Ascending aorta (tissue), 2 donors: ENCODE measurements around the gene CELSR1. TPM values are rescaled to one million over a fixed set of nuclear protein-coding genes. Genes with fewer than 3 reads are reported as not detected.

Source experiments
- DNase-seq, 2 donors: peaks; one replicate each; pipeline ENCODE4 v3.0.0-alpha.2; 2019; ENCODE audit warnings: low spot score in 2 of 2
- H3K27ac ChIP-seq, 2 donors: fragments of 200-600 bp; sonication (generic); one replicate each; pipeline ENCODE4 v1.5.1; 2016 to 2017; ENCODE audit warnings: mild to moderate bottlenecking in 1 of 2
- H3K27me3 ChIP-seq: fragments of 200-600 bp; sonication (generic); one replicate; pipeline ENCODE4 v1.5.1; 2017
- H3K36me3 ChIP-seq, 2 donors: fragments of 200-600 bp; sonication (generic); one replicate each; pipeline ENCODE4 v1.5.1; 2016
- H3K4me1 ChIP-seq, 2 donors: fragments of 200-600 bp; sonication (generic); one replicate each; pipeline ENCODE4 v1.5.1; 2016 to 2017; ENCODE audit warnings: mild to moderate bottlenecking in 1 of 2
- H3K4me3 ChIP-seq, 2 donors: fragments of 200-600 bp; sonication (generic); one replicate each; pipeline ENCODE4 v1.5.1; 2016 to 2017; ENCODE audit warnings: mild to moderate bottlenecking in 1 of 2
- H3K9me3 ChIP-seq, 2 donors: fragments of 200-600 bp; sonication (generic); one replicate each; pipeline ENCODE4 v1.5.1; 2016
- CTCF ChIP-seq, 3 experiments: fragments of 200-600 bp in 2 of 3; fragments of 450-650 bp in 1 of 3; sonication (generic) in 2 of 3; IDR thresholded peaks; one replicate each; pipeline ENCODE4 v1.5.1; 2016 to 2019; ENCODE audit warnings: antibody characterized with exemption in 3 of 3, mild to moderate bottlenecking in 1 of 3, moderate library complexity in 1 of 3
- intact Hi-C: fragments of 100-400 bp; cut with DNase I; formaldehyde crosslinking; loops from one replicate; pipeline ENCODE4 v1.15.1; 2023
- total RNA-seq: library from RNA; depleted of rRNA; stranded (reverse); fragments of >200 nt; gene quantifications from one replicate; pipeline ENCODE4 v1.1.0, GENCODE V29; 2016

Gene CELSR1
- total RNA-seq, 1 donor from 2014 or later: 10.5 TPM

DNA sequence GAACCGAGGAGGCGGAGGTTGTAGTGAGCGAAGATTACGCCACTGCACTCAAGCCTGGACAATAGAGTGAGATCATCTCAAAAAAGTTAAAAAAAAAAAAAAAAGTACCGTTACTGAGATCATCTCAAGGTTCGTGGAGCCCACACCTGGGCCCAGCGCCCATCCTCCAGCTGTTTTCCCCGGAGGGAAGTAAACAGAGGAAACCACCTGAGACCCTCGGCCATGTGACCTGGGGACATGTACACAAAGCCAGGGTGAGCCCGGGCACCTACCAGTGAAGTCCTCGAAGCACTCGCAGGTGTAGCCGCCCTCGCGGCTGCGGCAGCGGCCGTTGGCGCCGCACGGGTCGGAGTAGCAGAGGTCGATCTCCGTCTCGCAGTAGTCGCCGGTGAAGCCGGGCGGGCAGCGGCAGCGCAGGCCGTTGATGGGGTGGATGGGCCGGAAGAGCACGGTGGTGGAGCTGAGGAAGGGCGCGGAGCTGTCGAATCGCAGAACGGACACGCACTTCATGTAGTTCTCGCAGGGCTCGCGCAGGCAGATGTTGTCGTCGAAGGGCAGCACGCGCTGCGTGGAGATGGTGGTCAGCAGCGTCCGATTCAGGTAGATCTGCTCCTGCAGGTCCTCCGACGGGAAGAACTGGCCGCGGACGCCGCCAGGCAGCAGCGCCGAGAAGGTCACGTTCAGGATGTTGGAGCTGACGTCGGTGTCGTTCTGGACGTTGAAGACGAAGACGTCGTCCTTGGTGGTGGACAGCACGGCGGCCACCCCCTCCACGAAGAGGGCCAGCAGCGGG lies 73.8 kb downstream of the CELSR1 start:
- no peaks in the 10 kb centered on the region for H3K36me3 ChIP-seq
- intact Hi-C loops: no loop called here
- no peak for TF ChIP-seq CTCF (IDR thresholded peaks at IDR 0.05)
- no peaks in the 10 kb centered on the region for H3K4me1 ChIP-seq
- H3K27me3 ChIP-seq: no peaks in the 10 kb centered on the region
- H3K9me3 ChIP-seq: no peaks in the 10 kb centered on the region
- no peak overlapping the region for H3K27ac ChIP-seq
- no peak overlapping the region for H3K4me3 ChIP-seq
- no peak for DNase-seq

DNA sequence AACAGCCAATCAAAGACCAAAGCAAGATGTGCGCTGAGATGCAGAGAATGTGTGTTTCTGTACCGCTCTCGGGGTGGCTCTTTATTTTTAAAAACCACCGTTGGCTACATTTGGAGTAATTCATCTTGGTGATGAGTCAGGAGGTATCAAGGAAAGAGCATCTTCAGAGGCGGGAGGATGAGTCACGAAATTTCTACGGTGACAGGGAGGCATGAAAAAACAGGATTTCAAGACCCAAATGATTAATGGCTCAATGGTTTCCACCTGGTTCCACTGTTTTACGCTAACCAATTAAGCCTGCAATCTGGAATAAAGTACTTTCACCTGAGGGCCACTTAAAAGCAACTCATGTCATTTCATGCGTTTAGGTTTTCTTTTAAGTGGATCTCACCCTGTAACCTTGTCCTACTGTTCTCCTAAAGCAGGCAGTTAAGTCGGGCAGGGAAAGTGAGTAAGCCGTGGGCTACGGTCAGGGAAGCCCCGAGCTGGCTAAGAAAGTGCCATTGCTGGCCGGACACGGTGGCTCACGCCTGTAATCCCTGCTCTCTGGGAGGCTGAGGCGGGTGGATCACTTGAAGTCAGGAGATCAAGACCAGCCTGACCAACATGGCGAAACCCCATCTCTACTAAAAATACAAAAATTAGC lies 74.6 kb downstream of the CELSR1 start:
- Histone ChIP-seq H3K4me1 (no peaks in the 10 kb centered on the region), H3K36me3 (no peaks in the 10 kb centered on the region), H3K27ac (no peak overlapping the region), H3K9me3 (no peaks in the 10 kb centered on the region), H3K4me3 (no peak overlapping the region), H3K27me3 (no peaks in the 10 kb centered on the region)
- no peak for DNase-seq
- intact Hi-C loops: no loop called here
- no peak for TF ChIP-seq CTCF (IDR thresholded peaks at IDR 0.05)

DNA sequence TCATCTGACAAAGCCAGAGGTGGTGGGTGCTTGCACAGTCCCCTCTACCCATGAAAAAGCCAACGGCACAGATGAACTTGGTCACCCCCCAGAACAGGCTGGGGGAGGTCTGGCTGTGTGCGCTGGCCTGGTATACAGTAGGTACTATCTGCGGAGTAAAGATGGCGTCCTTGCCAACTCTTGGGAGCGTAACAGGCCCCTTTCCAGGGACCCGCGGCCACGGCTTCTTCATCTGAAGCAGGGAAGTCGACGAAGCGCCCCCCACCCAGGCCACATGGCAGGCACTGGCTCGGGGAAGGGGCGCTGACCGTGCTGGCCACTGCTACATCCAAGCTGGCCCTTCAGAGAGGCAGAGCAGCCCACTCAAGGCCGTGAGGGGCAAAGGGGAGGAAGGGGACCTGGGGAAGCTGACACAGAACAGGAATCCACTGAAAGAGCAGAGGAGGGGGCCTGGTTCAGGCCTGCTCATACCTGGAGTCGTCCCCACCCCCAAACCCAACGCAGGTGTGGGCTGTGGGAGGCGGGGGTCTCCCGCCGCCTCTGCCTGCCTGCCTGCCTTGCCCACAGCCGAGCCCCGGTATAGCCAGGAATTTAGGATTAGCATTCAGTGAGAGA lies 75.7 kb downstream of the CELSR1 start:
- Histone ChIP-seq H3K4me3 (no peak overlapping the region), H3K9me3 (no peaks in the 10 kb centered on the region), H3K27me3 (no peaks in the 10 kb centered on the region), H3K4me1 (no peaks in the 10 kb centered on the region), H3K27ac (no peak overlapping the region), H3K36me3 (no peaks in the 10 kb centered on the region)
- intact Hi-C loops: no loop called here
- TF ChIP-seq CTCF (IDR thresholded peaks at IDR 0.05): no peak
- DNase-seq: no peak

GRCh38 chr22:46460857-46461256 lies 76.6 kb downstream of the CELSR1 start:
- Histone ChIP-seq H3K4me1 (no peaks in the 10 kb centered on the region), H3K27me3 (no peaks in the 10 kb centered on the region), H3K4me3 (no peak overlapping the region), H3K27ac (no peak overlapping the region), H3K9me3 (no peaks in the 10 kb centered on the region), H3K36me3 (no peaks in the 10 kb centered on the region)
- DNase-seq: no peak
- intact Hi-C loops: no loop called here
- no peak for TF ChIP-seq CTCF (IDR thresholded peaks at IDR 0.05)

- H3K36me3 ChIP-seq: no peaks in the 10 kb centered on the region
- no peaks in the 10 kb centered on the region for H3K4me1 ChIP-seq
- no peak for DNase-seq
- H3K4me3 ChIP-seq: no peak overlapping the region
- no peaks in the 10 kb centered on the region for H3K9me3 ChIP-seq
- H3K27me3 ChIP-seq: no peaks in the 10 kb centered on the region
- no peak for TF ChIP-seq CTCF (IDR thresholded peaks at IDR 0.05)
- H3K27ac ChIP-seq: no peak overlapping the region
- intact Hi-C loops: no loop called here
Measured at GRCh38 chr22:46459347-46460065, 77.9 kb downstream of the CELSR1 start.
